Endodermal cell (in vitro differentiated cells): Measurements from ENCODE around the gene PTPRT. TPM values are rescaled to one million over a fixed set of nuclear protein-coding genes. Genes with fewer than 3 reads are reported as not detected.

Source experiments
- DNase-seq: peaks from one replicate; pipeline ENCODE4 v3.0.0-alpha.2; 2017
- H3K27ac ChIP-seq: 2 replicates; pipeline ENCODE4 v1.5.1; 2013; ENCODE audit warnings: mild to moderate bottlenecking, low read depth, low read length, moderate library complexity
- H3K27me3 ChIP-seq: 2 replicates; pipeline ENCODE4 v1.6.1; 2013; ENCODE audit warnings: mild to moderate bottlenecking, low read length, moderate library complexity; ENCODE audit not compliant: insufficient read depth, control insufficient read depth, poor library complexity, severe bottlenecking
- H3K36me3 ChIP-seq: 2 replicates; pipeline ENCODE4 v1.7.0; 2013; ENCODE audit warnings: mild to moderate bottlenecking, low read length, moderate library complexity; ENCODE audit not compliant: control insufficient read depth, insufficient read depth
- H3K4me1 ChIP-seq: one replicate; pipeline ENCODE4 v1.7.0; 2013; ENCODE audit warnings: low read length; ENCODE audit not compliant: control insufficient read depth, insufficient read depth
- H3K4me3 ChIP-seq: 2 replicates; pipeline ENCODE4 v1.5.1; 2013; ENCODE audit warnings: mild to moderate bottlenecking, low read length, moderate library complexity
- H3K9ac ChIP-seq: 2 replicates; pipeline ENCODE4 v1.6.1; 2013; ENCODE audit warnings: mild to moderate bottlenecking, low read length, moderate library complexity; ENCODE audit not compliant: poor library complexity, severe bottlenecking; ENCODE audit errors: extremely low read depth
- H3K9me3 ChIP-seq: 2 replicates; pipeline ENCODE4 v1.6.1; 2013; ENCODE audit warnings: mild to moderate bottlenecking, low read length, moderate library complexity; ENCODE audit not compliant: control insufficient read depth
- H3K27ac Mint-ChIP-seq: 2 replicates; pipeline ENCODE4 v1.8.0; 2020; ENCODE audit warnings: mixed read lengths
- H3K27me3 Mint-ChIP-seq: 2 replicates; pipeline ENCODE4 v1.8.0; 2021; ENCODE audit warnings: mild to moderate bottlenecking, mixed read lengths; ENCODE audit not compliant: insufficient read depth
- H3K36me3 Mint-ChIP-seq: 2 replicates; pipeline ENCODE4 v1.8.0; 2020; ENCODE audit warnings: low read depth, mixed read lengths
- H3K4me1 Mint-ChIP-seq: 2 replicates; pipeline ENCODE4 v1.8.0; 2020; ENCODE audit warnings: mixed read lengths
- H3K4me3 Mint-ChIP-seq: 2 replicates; pipeline ENCODE4 v1.8.0; 2020; ENCODE audit warnings: mild to moderate bottlenecking, moderate library complexity, mixed read lengths
- H3K9me3 Mint-ChIP-seq: 2 replicates; pipeline ENCODE4 v1.8.0; 2020; ENCODE audit warnings: mild to moderate bottlenecking, mixed read lengths
- CTCF ChIP-seq: fragments of 200-600 bp; sonication (generic); conservative IDR thresholded peaks from 2 replicates; pipeline ENCODE4 v1.5.0; 2021; ENCODE audit warnings: antibody characterized with exemption, mild to moderate bottlenecking
- whole genome bisulfite sequencing, 2 experiments: methylation state at CpG; one replicate each; pipeline versions ENCODE4 v1.1.5 to v1.1.7; 2013; ENCODE audit warnings: missing lambda C conversion rate in 2 of 2, mixed read lengths in 1 of 2; ENCODE audit not compliant: insufficient coverage in 1 of 2, insufficient read length in 1 of 2; 5-methylcytosine and 5-hydroxymethylcytosine counted together
- total RNA-seq, 2 donors: library from RNA; stranded (reverse); fragmentation: NEBNext Ultra II Directional in 1 of 2; extraction: Animal tissue kit (Norgen Biotek cat#: 25700) in 1 of 2; gene quantifications; 2 replicates in 1 of 2; 3 replicates in 1 of 2; pipeline ENCODE4 v1.2.1, GENCODE V29; 2021

Gene PTPRT
- total RNA-seq, 2 donors from 2014 or later, result 2.3 to 2.7 TPM

GRCh38 chr20:42754706-42755105 lies 435.0 kb downstream of the PTPRT start:
- peaks cover 11% of the 10 kb centered on the region for H3K4me1 Mint-ChIP-seq
- H3K27me3 ChIP-seq, result no peaks in the 10 kb centered on the region
- H3K36me3 Mint-ChIP-seq, result no peaks in the 10 kb centered on the region
- no peaks in the 10 kb centered on the region for H3K9me3 ChIP-seq
- WGBS, 2 experiments, result 88% methylated on average over 2 of the region's 2 CpGs
- H3K36me3 ChIP-seq, result no peaks in the 10 kb centered on the region
- peaks cover 2% of the 10 kb centered on the region for H3K9me3 Mint-ChIP-seq
- H3K27ac Mint-ChIP-seq, result no peak overlapping the region
- no peak for TF ChIP-seq CTCF
- H3K4me1 ChIP-seq, result no peaks in the 10 kb centered on the region
- no peaks in the 10 kb centered on the region for H3K27me3 Mint-ChIP-seq
- no peak overlapping the region for H3K27ac ChIP-seq
- H3K4me3 ChIP-seq, result no peak overlapping the region
- no peak overlapping the region for H3K9ac ChIP-seq
- DNase-seq, result no peak
- no peak overlapping the region for H3K4me3 Mint-ChIP-seq

DNA sequence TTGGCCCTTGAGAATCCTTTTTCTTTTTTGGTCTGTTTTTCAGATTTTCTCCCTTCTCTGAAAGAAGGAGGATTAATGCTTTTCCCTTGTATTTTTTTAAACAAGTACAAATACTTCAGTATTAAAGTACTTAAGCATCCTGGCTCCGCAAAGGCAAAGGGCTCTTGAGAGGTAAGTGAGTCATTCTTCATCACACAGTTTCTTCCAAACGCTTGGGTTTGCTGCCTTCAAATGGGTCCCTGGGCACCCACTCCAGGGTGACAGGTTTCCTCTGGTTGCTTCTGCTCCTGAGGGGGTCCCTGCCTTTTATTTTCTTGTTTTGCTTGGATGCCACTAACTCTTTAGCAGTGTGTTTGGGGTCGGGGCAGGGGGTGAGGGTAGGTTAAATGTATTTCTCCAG lies 437.1 kb downstream of the PTPRT start:
- H3K27me3 Mint-ChIP-seq, result no peaks in the 10 kb centered on the region
- no peaks in the 10 kb centered on the region for H3K9me3 Mint-ChIP-seq
- no peaks in the 10 kb centered on the region for H3K36me3 Mint-ChIP-seq
- no peak overlapping the region for H3K4me3 ChIP-seq
- H3K36me3 ChIP-seq, result no peaks in the 10 kb centered on the region
- no peaks in the 10 kb centered on the region for H3K27me3 ChIP-seq
- H3K27ac ChIP-seq, result no peak overlapping the region
- DNase-seq, result no peak
- H3K9me3 ChIP-seq, result peaks cover 5% of the 10 kb centered on the region
- no peak overlapping the region for H3K27ac Mint-ChIP-seq
- peaks cover 28% of the 10 kb centered on the region for H3K4me1 Mint-ChIP-seq
- TF ChIP-seq CTCF, result no peak
- H3K4me1 ChIP-seq, result peaks cover 8% of the 10 kb centered on the region
- 80 to 91% methylated on average over 1 to 3 of the region's 3 CpGs for WGBS, 2 experiments
- H3K9ac ChIP-seq, result no peak overlapping the region
- no peak overlapping the region for H3K4me3 Mint-ChIP-seq

- no peaks in the 10 kb centered on the region for H3K27me3 Mint-ChIP-seq
- no peak overlapping the region for H3K9ac ChIP-seq
- no peaks in the 10 kb centered on the region for H3K36me3 ChIP-seq
- H3K27ac Mint-ChIP-seq, result no peak overlapping the region
- H3K9me3 Mint-ChIP-seq, result no peaks in the 10 kb centered on the region
- H3K4me1 ChIP-seq, result peaks cover 8% of the 10 kb centered on the region
- TF ChIP-seq CTCF, result no peak
- H3K4me3 ChIP-seq, result no peak overlapping the region
- WGBS, 2 experiments, result 68 to 69% methylated on average over 4 to 5 of the region's 5 CpGs
- no peaks in the 10 kb centered on the region for H3K27me3 ChIP-seq
- no peak overlapping the region for H3K27ac ChIP-seq
- no peak overlapping the region for H3K4me3 Mint-ChIP-seq
- peaks cover 34% of the 10 kb centered on the region for H3K4me1 Mint-ChIP-seq
- no peak for DNase-seq
- H3K36me3 Mint-ChIP-seq, result no peaks in the 10 kb centered on the region
- H3K9me3 ChIP-seq, result peaks cover 5% of the 10 kb centered on the region
These were observed 440.1 kb downstream of the PTPRT start for GRCh38 chr20:42749556-42749955.
